H1 (cell line): Measurements from ENCODE around the gene CSNK1A1. TPM values are rescaled to one million over a fixed set of nuclear protein-coding genes. Genes with fewer than 3 reads are reported as not detected.

Experiments
- CBX5 ChIP-seq: fragments of 300-800, 300-1000 bp; sonication (generic); IDR thresholded peaks from 2 replicates; pipeline ENCODE4 v1.7.1; 2016; ENCODE audit warnings: antibody characterized with exemption, low read length, low read depth
- CTBP2 ChIP-seq: IDR thresholded peaks from 2 replicates; pipeline ENCODE4 v1.7.0; 2011; ENCODE audit warnings: borderline replicate concordance, mild to moderate bottlenecking, moderate library complexity, mixed read lengths, low read length; ENCODE audit not compliant: insufficient read depth, insufficient read length
- EGR1 ChIP-seq: IDR thresholded peaks from 2 replicates; pipeline ENCODE4 v1.6.1; 2011; ENCODE audit warnings: low read depth, low read length, borderline replicate concordance
- EP300 ChIP-seq, 2 experiments: IDR thresholded peaks; 1 replicate in 1 of 2; 2 replicates in 1 of 2; pipeline ENCODE4 v1.6.1; 2011 to 2012; ENCODE audit warnings: low read depth in 2 of 2, low read length in 2 of 2, mild to moderate bottlenecking in 2 of 2, borderline replicate concordance in 1 of 2, inconsistent platforms in 1 of 2, moderate library complexity in 1 of 2
- HDAC2 ChIP-seq, 2 experiments: fragments of 300-600 bp in 1 of 2; sonication (generic) in 1 of 2; IDR thresholded peaks; 2 replicates each; pipeline ENCODE4 v1.6.1; 2011 to 2012; ENCODE audit warnings: low read depth in 2 of 2, low read length in 2 of 2, mild to moderate bottlenecking in 2 of 2, moderate library complexity in 2 of 2, borderline replicate concordance in 1 of 2, inconsistent platforms in 1 of 2
- HDAC6 ChIP-seq: IDR thresholded peaks from one replicate; pipeline ENCODE4 v1.7.1; 2012; ENCODE audit warnings: low read depth, mild to moderate bottlenecking, inconsistent platforms, low read length, moderate library complexity
- KDM4A ChIP-seq: IDR thresholded peaks from one replicate; pipeline ENCODE4 v1.7.1; 2012; ENCODE audit warnings: low read depth, mild to moderate bottlenecking, moderate library complexity, low read length, inconsistent platforms; ENCODE audit not compliant: severe bottlenecking
- MAFK ChIP-seq: IDR thresholded peaks from 2 replicates; pipeline ENCODE4 v1.6.1; 2012; ENCODE audit warnings: low read depth, mild to moderate bottlenecking, improper control_type of control experiment, low read length
- NRF1 ChIP-seq: IDR thresholded peaks from 2 replicates; pipeline ENCODE4 v1.6.1; 2011; ENCODE audit warnings: mild to moderate bottlenecking, low read depth, low read length, improper control_type of control experiment
- PHF8 ChIP-seq: fragments of 200-600 bp; sonication (generic); conservative IDR thresholded peaks from 2 replicates; pipeline ENCODE4 v1.7.1; 2012; ENCODE audit warnings: low read depth, mild to moderate bottlenecking, inconsistent platforms, low read length, moderate library complexity
- RBBP5 ChIP-seq: IDR thresholded peaks from 2 replicates; pipeline ENCODE4 v1.7.1; 2012; ENCODE audit warnings: low read depth, mild to moderate bottlenecking, inconsistent platforms, low read length, moderate library complexity, borderline replicate concordance
- RXRA ChIP-seq: IDR thresholded peaks from 2 replicates; pipeline ENCODE4 v1.6.1; 2011; ENCODE audit warnings: low read depth, mild to moderate bottlenecking, low read length, moderate library complexity; ENCODE audit not compliant: insufficient read depth
- SIRT6 ChIP-seq: IDR thresholded peaks from one replicate; pipeline ENCODE4 v1.7.1; 2012; ENCODE audit warnings: low read length, inconsistent platforms
- SUZ12 ChIP-seq: fragments of 200-600 bp; sonication (generic); IDR thresholded peaks from 2 replicates; pipeline ENCODE4 v1.6.1; 2012; ENCODE audit warnings: mild to moderate bottlenecking, inconsistent platforms, low read length, moderate library complexity, mixed read lengths
- YY1 ChIP-seq: IDR thresholded peaks from 2 replicates; pipeline ENCODE4 v1.6.1; 2011; ENCODE audit warnings: low read depth, mild to moderate bottlenecking, low read length
- ZNF274 ChIP-seq: IDR thresholded peaks from 2 replicates; pipeline ENCODE4 v1.7.0; 2012; ENCODE audit warnings: low read length, borderline replicate concordance; ENCODE audit errors: extremely low read depth
- polyA plus RNA-seq, 7 experiments: library from polyadenylated mRNA; depleted of rRNA in 3 of 7; stranded (reverse) in 5 of 7; unstranded in 2 of 7; fragments of >200 nt in 5 of 7; fragments of 200-250 nt in 2 of 7; gene quantifications; 1 replicate in 5 of 7; 2 replicates in 1 of 7; 4 replicates in 1 of 7; pipeline versions ENCODE4 v1.2.1 to v1.2.3, GENCODE V29; 2011 to 2013; ENCODE audit warnings: missing spikeins in 2 of 7, mixed read lengths in 2 of 7
- total RNA-seq: library from RNA; stranded (reverse); fragmentation: NEBNext Ultra II Directional; extraction: Animal tissue kit (Norgen Biotek cat#: 25700); gene quantifications from 2 replicates; pipeline ENCODE4 v1.2.1, GENCODE V29; 2021
- TF ChIP-seq, protein P1 (sequence below): IDR thresholded peaks from 2 replicates; pipeline ENCODE4 v1.6.1; 2011; ENCODE audit warnings: low read depth, mild to moderate bottlenecking, low read length; ENCODE audit not compliant: insufficient read depth
- TF ChIP-seq, protein P2 (sequence below): IDR thresholded peaks from 2 replicates; pipeline ENCODE4 v1.6.1; 2012; ENCODE audit warnings: inconsistent platforms
- TF ChIP-seq, protein P3 (sequence below): IDR thresholded peaks from 2 replicates; pipeline ENCODE4 v1.6.1; 2012; ENCODE audit warnings: inconsistent platforms
- TF ChIP-seq, protein P4 (sequence below): IDR thresholded peaks from 2 replicates; pipeline ENCODE4 v1.6.1; 2011; ENCODE audit warnings: low read length, improper control_type of control experiment

Gene CSNK1A1
- total and polyA plus RNA-seq, 2 of the 8 experiments (the other 6 are each of a cell fraction or from before 2014, with no cell fraction given), result 61.2 to 244 TPM

DNA sequence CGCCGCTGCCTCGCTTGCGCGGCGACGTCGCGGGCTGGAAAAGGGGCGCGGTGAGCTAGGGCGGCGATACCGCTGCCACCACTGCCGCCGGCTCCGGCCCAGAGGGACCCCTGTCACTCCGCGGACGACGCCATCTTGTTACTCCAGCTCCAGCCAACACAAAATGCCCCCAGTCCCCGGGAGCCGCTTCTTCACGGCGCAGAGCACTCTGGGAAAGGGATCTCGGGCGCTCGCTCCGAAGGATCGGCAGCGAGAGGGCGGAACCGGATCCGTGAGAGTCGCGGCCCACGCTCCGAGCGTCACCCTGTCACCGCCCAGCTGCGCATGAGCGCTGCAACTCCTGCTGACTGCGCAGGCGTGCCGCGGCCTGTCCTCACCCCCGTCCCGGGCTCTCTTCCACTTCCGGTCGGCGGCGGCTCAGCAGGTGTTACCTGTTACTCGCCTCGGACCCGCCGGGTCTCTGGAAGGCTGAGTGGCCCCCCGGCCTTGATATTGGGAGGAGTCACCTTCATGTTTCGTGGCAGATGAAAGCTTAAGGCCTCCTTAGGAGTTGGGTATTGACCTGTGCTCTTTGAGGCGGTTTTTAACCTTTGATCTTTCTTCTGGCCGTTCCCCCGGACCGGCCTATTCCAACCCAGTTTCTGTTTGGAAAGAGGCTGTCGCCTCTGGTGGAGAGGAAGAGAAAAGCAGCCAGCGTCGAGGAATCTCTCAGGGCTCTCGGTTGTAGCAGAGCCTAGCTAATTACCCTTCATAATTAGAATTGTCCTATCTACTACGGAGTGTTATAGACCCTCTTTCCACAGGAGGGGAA, at the start of gene CSNK1A1 (continued):
- TF ChIP-seq, protein P1, sequence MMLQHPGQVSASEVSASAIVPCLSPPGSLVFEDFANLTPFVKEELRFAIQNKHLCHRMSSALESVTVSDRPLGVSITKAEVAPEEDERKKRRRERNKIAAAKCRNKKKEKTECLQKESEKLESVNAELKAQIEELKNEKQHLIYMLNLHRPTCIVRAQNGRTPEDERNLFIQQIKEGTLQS, result no peak
- TF ChIP-seq YY1 (peak; percentile 97), SIRT6 (no peak), EGR1 (peak; percentile 39; the same call in 1 of the 2 replicates), SUZ12 (no peak), PHF8 (peak; percentile 74), RXRA (no peak), CBX5 (no peak), RBBP5 (peak; percentile 95), MAFK (no peak; the same call in 1 of the 2 replicates), HDAC2 (IDR thresholded peaks at IDR 0.05; ENCODE audit: borderline replicate concordance in 1 of 2, low read depth in 2 of 2, low read length in 2 of 2) (no peak), ZNF274 (no peak), KDM4A (peak; percentile 72), EP300 (IDR thresholded peaks at IDR 0.05; ENCODE audit: borderline replicate concordance in 1 of 2, low read depth in 2 of 2, low read length in 2 of 2) (no peak), HDAC6 (no peak), CTBP2 (no peak), NRF1 (peak; percentile 93)
- TF ChIP-seq, protein P2, sequence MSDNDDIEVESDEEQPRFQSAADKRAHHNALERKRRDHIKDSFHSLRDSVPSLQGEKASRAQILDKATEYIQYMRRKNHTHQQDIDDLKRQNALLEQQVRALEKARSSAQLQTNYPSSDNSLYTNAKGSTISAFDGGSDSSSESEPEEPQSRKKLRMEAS, result peak; percentile 62; the same call in 1 of the 2 replicates
- TF ChIP-seq, protein P3, sequence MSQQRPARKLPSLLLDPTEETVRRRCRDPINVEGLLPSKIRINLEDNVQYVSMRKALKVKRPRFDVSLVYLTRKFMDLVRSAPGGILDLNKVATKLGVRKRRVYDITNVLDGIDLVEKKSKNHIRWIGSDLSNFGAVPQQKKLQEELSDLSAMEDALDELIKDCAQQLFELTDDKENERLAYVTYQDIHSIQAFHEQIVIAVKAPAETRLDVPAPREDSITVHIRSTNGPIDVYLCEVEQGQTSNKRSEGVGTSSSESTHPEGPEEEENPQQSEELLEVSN, result no peak
- TF ChIP-seq, protein P4, sequence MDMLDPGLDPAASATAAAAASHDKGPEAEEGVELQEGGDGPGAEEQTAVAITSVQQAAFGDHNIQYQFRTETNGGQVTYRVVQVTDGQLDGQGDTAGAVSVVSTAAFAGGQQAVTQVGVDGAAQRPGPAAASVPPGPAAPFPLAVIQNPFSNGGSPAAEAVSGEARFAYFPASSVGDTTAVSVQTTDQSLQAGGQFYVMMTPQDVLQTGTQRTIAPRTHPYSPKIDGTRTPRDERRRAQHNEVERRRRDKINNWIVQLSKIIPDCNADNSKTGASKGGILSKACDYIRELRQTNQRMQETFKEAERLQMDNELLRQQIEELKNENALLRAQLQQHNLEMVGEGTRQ, result no peak; the same call in 1 of the 2 replicates
